Stimulated activated CD4-positive, alpha-beta T cell treated with anti-CD3 and anti-CD28 coated beads, Interleukin-15, amount 100 ng/mL, for 1 hour (primary cell): ENCODE data around the gene PRSS27.
"Not testable (repeated sequence)": the region's sequence is repeated elsewhere in the genome, so short reads cannot be mapped to it uniquely, and the experiment has no call there.

ENCODE experiments used
- DNase-seq, 2 donors: peaks; one replicate each; pipeline ENCODE4 v3.0.0-alpha.2; 2020; ENCODE audit warnings: low read depth in 1 of 2, low spot score in 1 of 2

Gene PRSS27

DNA sequence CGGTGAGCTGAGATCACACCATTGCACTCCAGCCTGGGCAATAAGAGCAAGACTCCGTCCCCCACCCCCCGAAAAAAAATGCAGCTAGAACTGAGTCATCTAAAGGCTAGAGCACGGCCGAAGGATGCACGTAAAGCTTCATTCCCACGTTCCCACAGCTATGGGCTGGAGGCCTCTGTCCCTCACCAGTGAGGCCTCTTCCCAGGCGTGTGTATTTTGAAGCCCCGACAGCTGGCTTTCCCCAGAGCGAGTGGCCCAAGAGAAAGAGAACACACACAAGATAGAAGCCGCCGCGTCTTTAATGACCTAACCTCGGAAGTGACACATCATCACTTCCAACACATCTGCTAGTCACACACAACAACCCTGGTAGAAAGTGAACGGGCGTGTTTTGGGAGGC, 44.3 kb downstream of the PRSS27 start:
- no peak for DNase-seq

- DNase-seq: no peak
Observed at GRCh38 chr16:2675021-2675420, 45.0 kb downstream of the PRSS27 start.

GRCh38 chr16:2673066-2673999, 46.7 kb downstream of the PRSS27 start:
- peak; percentile 92 to 94 for DNase-seq

DNA sequence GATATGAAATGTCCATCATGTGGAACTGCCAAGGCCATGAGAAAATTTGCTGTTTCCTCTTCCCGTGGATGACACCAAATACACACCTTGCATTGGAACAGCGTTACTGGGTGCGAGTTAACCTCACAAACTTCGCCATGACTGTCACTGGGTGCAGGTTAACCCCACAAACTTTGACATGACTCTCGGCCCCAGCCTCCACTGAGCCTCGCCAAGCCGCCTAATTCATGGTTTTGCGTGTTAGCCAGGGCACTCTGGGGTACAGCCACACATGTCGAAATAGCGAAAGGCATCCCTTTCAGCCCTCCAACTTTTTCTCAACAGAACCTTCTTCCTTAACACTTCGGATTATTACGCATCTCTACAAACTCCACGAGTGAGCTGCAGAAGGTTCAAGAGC, 48.3 kb downstream of the PRSS27 start:
- DNase-seq: no peak

DNA sequence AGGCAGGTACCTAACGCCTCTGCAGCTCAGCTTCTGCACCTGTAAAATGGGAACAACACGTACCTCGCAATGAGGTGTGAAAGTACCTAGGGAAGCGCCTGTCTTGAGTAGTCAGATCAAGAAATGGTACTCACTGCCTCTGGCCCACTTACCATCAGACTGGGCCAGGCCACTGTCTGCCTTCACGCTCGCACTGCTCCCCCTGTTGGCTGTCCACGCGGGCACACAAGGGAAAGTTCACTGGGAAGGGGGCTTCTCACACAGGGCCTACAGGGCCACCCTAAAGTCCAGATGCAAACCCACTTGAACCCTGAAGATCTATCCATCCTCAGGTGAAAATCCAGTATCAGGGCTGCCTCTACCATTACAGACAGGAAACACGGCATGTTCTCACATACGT, 48.8 kb downstream of the PRSS27 start:
- DNase-seq: not testable (repeated sequence)

DNA sequence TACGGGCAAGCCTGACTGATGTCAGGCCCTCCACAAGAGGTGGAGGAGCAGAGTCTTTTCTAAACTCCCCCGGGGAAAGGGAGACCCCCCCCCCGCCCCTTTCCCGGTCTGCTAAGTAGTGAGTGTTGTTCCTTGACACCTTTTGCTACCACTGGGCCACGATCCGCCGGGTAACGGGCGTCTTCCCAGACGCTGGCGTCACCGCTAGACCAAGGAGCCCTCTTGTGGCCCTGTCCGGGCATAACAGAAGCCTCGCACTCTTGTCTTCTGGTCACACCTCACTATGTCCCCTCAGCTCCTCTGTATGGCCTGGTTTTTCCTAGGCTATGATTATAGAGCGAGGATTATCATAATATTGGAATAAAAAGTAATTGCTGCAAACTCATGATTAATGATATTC, 50.0 kb downstream of the PRSS27 start:
- peak; percentile 29 to 52 for DNase-seq

DNA sequence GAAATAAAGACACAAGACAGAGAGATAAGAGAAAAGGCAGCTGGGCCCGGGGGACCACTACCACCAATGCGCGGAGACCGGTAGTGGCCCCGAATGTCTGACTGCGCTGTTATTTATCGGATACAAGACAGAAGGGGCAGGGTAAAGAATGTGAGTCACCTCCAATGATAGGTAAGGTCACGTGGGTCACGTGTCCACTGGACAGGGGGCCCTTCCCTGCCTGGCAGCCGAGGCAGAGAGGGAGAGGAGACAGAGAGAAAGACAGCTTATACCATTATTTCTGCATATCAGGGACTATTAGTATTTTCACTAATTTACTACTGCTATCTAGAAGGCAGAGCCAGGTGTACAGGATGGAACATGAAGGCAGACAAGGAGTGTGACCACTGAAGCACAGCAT, 50.4 kb downstream of the PRSS27 start:
- DNase-seq: not testable (repeated sequence)

DNA sequence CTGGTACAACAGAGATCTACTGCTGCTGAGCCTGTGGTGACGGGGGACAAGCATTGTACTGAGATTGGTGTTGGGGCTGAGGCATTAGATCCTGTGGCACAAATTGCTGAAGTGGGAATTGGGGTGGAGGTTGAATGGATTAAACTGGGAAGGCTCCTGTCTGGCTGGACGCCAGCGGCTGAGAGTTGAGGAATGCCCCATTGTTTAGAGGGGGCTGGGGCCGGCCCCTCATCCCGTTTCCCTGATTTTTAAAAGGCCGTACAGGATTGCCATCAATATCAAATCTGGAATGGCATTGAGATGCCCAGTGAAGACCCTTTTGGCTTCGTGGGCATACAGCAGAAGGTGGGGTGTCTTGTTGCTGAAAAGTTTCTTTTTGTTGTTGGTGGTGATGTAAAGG, 53.4 kb downstream of the PRSS27 start:
- not testable (repeated sequence) for DNase-seq

DNA sequence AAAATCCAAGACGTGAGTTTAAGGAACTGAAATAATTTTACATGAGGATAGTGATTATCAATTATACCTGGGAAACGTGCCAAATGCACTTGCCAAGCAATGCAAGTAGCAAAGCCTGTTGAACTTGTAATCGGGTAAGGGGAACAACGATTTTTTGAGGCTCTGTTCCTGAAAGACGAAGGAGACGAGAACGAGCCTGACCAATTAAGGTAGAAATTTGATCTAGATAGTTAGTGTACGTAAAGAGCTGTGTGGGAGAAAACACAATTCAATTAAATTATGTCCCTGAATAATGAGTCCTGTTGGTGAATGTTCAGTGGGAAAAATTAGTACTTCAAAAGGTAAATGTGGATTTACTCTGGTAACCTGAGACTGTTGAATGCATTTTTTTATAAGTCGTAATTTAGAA, 55.4 kb downstream of the PRSS27 start:
- no peak for DNase-seq

GRCh38 chr16:2663553-2664546, 56.2 kb downstream of the PRSS27 start:
- DNase-seq: no peak
